Skin epidermis (tissue), 12 donors: ENCODE data around the gene CDHR2.

Experiments
- H3K27ac ChIP-seq, 21 experiments: fragments of 200-600 bp; sonication (generic) in 11 of 21; one replicate each; pipeline ENCODE4 v1.5.0; 2020; ENCODE audit warnings: mild to moderate bottlenecking in 3 of 21, inconsistent platforms in 2 of 21, moderate library complexity in 2 of 21
- H3K4me3 ChIP-seq, 7 experiments: fragments of 200-600 bp; sonication (generic) in 2 of 7; one replicate each; pipeline ENCODE4 v1.5.0; 2020; ENCODE audit warnings: inconsistent platforms in 2 of 7, mild to moderate bottlenecking in 2 of 7, moderate library complexity in 1 of 7

Gene CDHR2

GRCh38 chr5:176548967-176549444, at the start of gene CDHR2:
TSS of gene CDHR2 (plus strand) at chr5:176549342. CDS start at chr5:176565353, 16,011 bp downstream.
- no peak within 1 kb of the TSS for H3K4me3 ChIP-seq
- no peak within 1 kb of the TSS for H3K27ac ChIP-seq

GRCh38 chr5:176500511-176500910, 48.6 kb upstream of the CDHR2 start:
- Histone ChIP-seq H3K4me3 (no peak overlapping the region), H3K27ac (no peak overlapping the region)

- no peak overlapping the region for H3K4me3 ChIP-seq
- H3K27ac ChIP-seq, result no peak overlapping the region
These were observed 47.8 kb upstream of the CDHR2 start for GRCh38 chr5:176501333-176501732.

GRCh38 chr5:176503496-176503895, 45.6 kb upstream of the CDHR2 start:
- no peak overlapping the region for H3K27ac ChIP-seq
- no peak overlapping the region for H3K4me3 ChIP-seq

DNA sequence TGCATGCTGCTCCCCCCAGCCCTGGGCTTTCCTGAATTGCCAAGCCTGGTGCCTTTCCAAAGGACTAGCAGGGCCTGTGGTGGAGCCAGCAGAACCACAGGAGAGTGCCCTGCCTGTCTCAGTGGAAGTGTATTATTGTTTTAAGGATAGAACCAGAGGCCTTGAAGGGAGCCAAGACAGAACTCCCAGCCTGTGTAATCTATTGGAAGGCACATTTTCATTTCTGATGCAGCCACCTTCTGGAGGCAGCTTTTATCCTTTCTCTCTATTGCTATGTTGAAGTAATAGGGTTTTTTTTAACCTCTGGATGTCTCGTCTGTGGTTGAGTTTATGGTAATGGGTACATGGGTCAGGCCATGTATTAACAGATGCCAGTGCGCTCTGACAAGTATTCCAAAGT, 41.2 kb upstream of the CDHR2 start:
- Histone ChIP-seq H3K4me3 (no peak overlapping the region), H3K27ac (no peak overlapping the region)

DNA sequence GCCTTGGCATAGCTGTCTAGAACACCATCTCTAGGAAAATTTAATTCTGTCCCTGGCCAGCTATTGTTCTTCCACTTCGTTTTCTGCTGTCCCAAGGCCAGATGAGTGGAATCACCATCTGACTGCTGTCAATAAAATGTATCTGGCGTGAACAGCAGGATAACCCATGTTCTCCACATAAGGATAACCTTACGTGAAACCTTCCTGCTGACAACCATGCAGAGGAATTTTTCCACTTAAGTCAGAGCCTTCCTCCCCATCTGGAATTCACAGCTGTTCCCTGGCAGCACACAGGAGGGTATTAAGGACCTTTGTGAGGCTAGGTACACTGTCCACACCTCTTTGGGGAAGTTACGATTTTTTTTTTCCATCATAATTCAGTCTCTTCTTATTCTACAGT, 40.5 kb upstream of the CDHR2 start:
- Histone ChIP-seq H3K27ac (no peak overlapping the region), H3K4me3 (no peak overlapping the region)

- H3K27ac ChIP-seq, result no peak overlapping the region
- no peak overlapping the region for H3K4me3 ChIP-seq
These were observed 35.4 kb upstream of the CDHR2 start for GRCh38 chr5:176513788-176514187.

DNA sequence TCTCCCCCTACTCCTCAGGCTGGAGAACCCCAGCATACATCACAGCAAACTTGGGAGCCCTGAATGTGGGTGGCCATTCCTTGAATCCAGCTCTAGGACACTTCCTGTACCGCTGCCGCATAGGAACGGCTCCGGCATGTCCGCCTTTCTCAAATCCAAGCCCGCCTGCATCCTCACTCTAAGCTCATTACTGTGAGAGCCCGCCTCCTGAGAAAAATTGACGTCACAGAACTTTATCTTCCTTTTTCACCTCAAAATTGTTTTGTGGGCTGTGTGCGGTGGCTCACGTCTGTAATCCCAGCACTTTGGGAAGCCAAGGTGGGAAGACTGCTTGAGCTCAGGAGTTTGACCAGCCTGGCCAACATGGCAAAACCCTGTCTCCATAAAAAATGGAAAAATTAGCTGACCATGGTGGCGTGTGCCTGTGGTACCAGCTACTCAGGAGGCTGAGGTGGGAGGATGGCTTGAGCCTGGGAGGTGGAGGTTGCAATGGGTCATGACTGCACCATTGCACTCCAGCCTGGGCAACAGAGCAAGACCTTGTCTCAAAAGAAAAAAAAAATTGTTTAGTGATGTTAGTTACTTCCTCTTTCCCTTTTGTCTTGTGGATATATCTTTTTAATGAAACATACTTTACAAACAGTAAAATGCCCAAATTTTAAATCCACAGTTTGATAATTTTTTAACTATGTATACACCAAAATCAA, 34.7 kb upstream of the CDHR2 start:
- no peak overlapping the region for H3K27ac ChIP-seq
- H3K4me3 ChIP-seq, result no peak overlapping the region

- no peak overlapping the region for H3K27ac ChIP-seq
- H3K4me3 ChIP-seq, result no peak overlapping the region
These were observed 33.7 kb upstream of the CDHR2 start for GRCh38 chr5:176515396-176515795.

- Histone ChIP-seq H3K27ac (no peak overlapping the region), H3K4me3 (no peak overlapping the region)
These were observed 32.0 kb upstream of the CDHR2 start for GRCh38 chr5:176517053-176517661.

GRCh38 chr5:176519810-176520720, 29.1 kb upstream of the CDHR2 start:
- Histone ChIP-seq H3K4me3 (no peak overlapping the region), H3K27ac (no peak overlapping the region)

DNA sequence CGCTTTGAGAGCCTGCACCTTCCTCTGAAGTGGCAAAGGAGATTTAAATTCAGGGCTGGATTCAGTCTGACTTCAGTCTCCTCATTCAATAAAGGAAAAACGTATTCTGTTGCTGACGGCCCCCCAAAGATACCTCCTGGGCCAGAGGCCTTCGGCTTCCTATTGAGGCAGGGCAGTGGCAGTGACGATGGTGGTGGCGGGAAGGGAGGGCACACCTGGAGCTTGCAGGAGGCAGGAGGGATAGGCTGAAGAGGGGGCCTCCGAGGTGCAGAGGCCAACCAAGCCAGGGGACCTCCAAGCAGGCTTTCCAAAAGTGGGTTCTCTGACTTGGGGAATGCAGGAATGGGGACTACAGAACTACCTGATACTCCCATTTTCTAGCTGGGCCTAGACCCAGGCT, 27.9 kb upstream of the CDHR2 start:
- H3K4me3 ChIP-seq, result no peak overlapping the region

GRCh38 chr5:176521699-176522263, 27.4 kb upstream of the CDHR2 start:
- H3K27ac ChIP-seq, result no peak overlapping the region
- H3K4me3 ChIP-seq, result no peak overlapping the region

More for the DNA sequence above, 27.9 kb upstream of the CDHR2 start:
- no peak overlapping the region for H3K27ac ChIP-seq

DNA sequence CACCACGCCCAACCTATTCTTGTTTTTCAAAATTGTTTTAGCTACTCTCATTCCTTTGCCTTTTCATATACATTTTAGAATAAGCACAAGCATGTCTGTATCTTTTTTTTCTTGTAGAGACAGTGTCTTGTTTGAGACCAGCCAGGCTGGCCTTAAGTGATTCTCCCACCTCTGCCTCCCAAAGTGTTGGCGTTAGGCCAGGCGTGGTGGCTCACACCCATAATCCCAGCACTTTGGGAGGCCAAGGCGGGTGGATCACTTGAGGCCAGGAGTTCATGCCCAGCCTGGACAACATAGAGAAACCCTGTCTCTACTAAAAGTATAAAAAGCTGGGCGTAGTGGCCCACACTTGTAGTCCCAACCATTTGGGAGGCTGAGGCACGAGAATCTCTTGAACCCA, 25.0 kb upstream of the CDHR2 start:
- Histone ChIP-seq H3K4me3 (no peak overlapping the region), H3K27ac (no peak overlapping the region)

- H3K4me3 ChIP-seq, result no peak overlapping the region
- H3K27ac ChIP-seq, result no peak overlapping the region
These were observed 24.2 kb upstream of the CDHR2 start for GRCh38 chr5:176524987-176525386.

GRCh38 chr5:176525677-176526076, 23.5 kb upstream of the CDHR2 start:
- Histone ChIP-seq H3K4me3 (no peak overlapping the region), H3K27ac (no peak overlapping the region)

DNA sequence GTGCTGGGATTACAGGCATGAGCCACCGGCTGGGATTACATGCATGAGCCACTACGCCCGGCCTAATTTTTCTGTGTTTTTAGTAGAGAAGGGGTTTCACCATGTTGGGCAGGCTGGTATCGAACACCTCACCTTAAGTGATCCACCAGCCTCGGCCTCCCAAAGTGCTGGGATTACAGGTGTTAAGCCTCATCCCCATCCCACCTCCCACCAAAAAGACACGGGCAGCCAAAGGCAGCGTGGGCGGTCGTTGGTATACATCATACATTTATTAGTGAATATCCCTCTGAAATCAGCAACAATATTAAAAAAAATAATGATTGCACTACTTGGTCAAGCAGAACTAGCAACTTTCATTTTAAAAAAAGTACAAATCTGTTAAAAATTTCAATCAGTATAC, 22.7 kb upstream of the CDHR2 start:
- Histone ChIP-seq H3K27ac (no peak overlapping the region), H3K4me3 (no peak overlapping the region)

GRCh38 chr5:176527246-176528222, 21.6 kb upstream of the CDHR2 start:
- no peak overlapping the region for H3K27ac ChIP-seq

DNA sequence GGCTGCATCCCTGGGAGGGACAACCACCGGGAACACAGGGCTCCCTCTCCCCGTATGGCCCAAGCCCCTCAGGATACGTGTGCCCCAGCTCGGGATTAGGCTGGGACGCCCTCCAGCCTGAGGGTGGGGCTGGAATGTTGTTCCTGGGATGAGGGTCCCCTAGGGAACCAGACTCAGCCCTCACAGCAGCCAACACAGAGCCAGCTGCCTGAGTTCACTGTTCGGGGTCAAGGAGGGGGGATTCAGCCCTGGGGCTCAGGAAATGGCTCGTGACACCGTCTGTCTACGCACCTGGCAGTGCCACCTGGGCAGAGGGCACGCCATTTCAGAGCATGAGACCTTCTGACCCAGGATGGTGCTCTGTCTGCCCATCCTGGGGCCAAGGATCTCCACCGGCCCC, 20.8 kb upstream of the CDHR2 start:
- Histone ChIP-seq H3K4me3 (no peak overlapping the region), H3K27ac (peak overlapping the region in 3 of 21 experiments; percentile 17 to 24 (median 19))

More at GRCh38 chr5:176527246-176528222, 21.6 kb upstream of the CDHR2 start:
- H3K4me3 ChIP-seq, result no peak overlapping the region
